A673 (cell line): Measurements from ENCODE around the gene POLE. TPM values are rescaled to one million over a fixed set of nuclear protein-coding genes. Genes with fewer than 3 reads are reported as not detected.

Experiments used
- BruUV-seq: library from RNA; stranded (reverse); fragments of 400-500 nt; replicated peaks from 2 replicates; lab custom pipeline; 2021; lab: Mats Ljungman, UMichigan
- CTCF ChIA-PET: fragments of 300-600 bp; sonication (Branson Sonifier 250); formaldehyde crosslinking; loops from one replicate; lab custom pipeline; 2022; ENCODE audit warnings: antibody characterized with exemption; lab: Charles Lee
- POLR2A ChIA-PET: fragments of 300-600 bp; sonication (Branson Sonifier 250); formaldehyde crosslinking; loops from one replicate; lab custom pipeline; 2022; ENCODE audit warnings: antibody characterized with exemption; ENCODE audit not compliant: low non-redundant PET; lab: Charles Lee
- DNase-seq: peaks from one replicate; pipeline ENCODE4 v3.0.0-alpha.2; 2015; ENCODE audit warnings: low spot score
- H3K27ac ChIP-seq: fragments of 200-600 bp; sonication (generic); 2 replicates; pipeline ENCODE4 v1.5.1; 2016; ENCODE audit warnings: mixed run types, low read depth, mild to moderate bottlenecking, mixed read lengths, antibody characterized with exemption, low read length; ENCODE audit not compliant: poor library complexity, severe bottlenecking
- H3K27me3 ChIP-seq: fragments of 200-600 bp; sonication (generic); replicated peaks from 2 replicates; pipeline ENCODE4 v1.6.1; 2017; ENCODE audit warnings: mixed run types, low read depth, mild to moderate bottlenecking, mixed read lengths, antibody characterized with exemption, low read length; ENCODE audit not compliant: insufficient read depth, poor library complexity
- H3K36me3 ChIP-seq: fragments of 200-600 bp; sonication (generic); 2 replicates; pipeline ENCODE4 v1.6.1; 2016; ENCODE audit warnings: mixed run types, mild to moderate bottlenecking, mixed read lengths, antibody characterized with exemption, low read length; ENCODE audit not compliant: insufficient read depth, poor library complexity, severe bottlenecking
- H3K4me1 ChIP-seq: fragments of 200-600 bp; sonication (generic); 2 replicates; pipeline ENCODE4 v1.6.1; 2017; ENCODE audit warnings: mixed run types, mild to moderate bottlenecking, mixed read lengths, antibody characterized with exemption, low read length; ENCODE audit not compliant: insufficient read depth, poor library complexity, severe bottlenecking
- H3K4me3 ChIP-seq: fragments of 200-600 bp; sonication (generic); 2 replicates; pipeline ENCODE4 v1.5.1; 2016; ENCODE audit warnings: low read depth, mixed run types, mild to moderate bottlenecking, mixed read lengths, low read length; ENCODE audit not compliant: poor library complexity, severe bottlenecking
- H3K9me3 ChIP-seq: fragments of 200-600 bp; sonication (generic); 2 replicates; pipeline ENCODE4 v1.6.1; 2016; ENCODE audit warnings: mixed run types, low read depth, mild to moderate bottlenecking, mixed read lengths, antibody characterized with exemption, low read length; ENCODE audit not compliant: poor library complexity, severe bottlenecking
- CTCF ChIP-seq: fragments of 300-800, 200-600 bp; sonication (generic); conservative IDR thresholded peaks from 2 replicates; pipeline ENCODE4 v1.5.1; 2017; ENCODE audit warnings: low read depth, mild to moderate bottlenecking, antibody characterized with exemption, low read length, moderate library complexity, mixed read lengths
- EZH2 ChIP-seq: fragments of 200-600 bp; sonication (generic); IDR thresholded peaks from 2 replicates; pipeline ENCODE4 v1.6.1; 2017; ENCODE audit warnings: borderline replicate concordance, low read depth, mild to moderate bottlenecking, mixed read lengths, antibody characterized with exemption, low read length; ENCODE audit not compliant: poor library complexity, severe bottlenecking
- intact Hi-C: fragments of 100-400 bp; cut with micrococcal nuclease; formaldehyde crosslinking; loops from one replicate; pipeline ENCODE4 v1.10.0; 2022; ENCODE audit not compliant: unreplicated experiment
- total RNA-seq: library from RNA; stranded (reverse); gene quantifications from 2 replicates; pipeline ENCODE4 v1.2.3, GENCODE V29; 2021

Gene POLE
- total RNA-seq, 1 experiment from 2014 or later = 239 TPM

GRCh38 chr12:132622437-132623071, 64.6 kb downstream of the POLE start:
- H3K27ac ChIP-seq = no peak overlapping the region
- H3K9me3 ChIP-seq = peaks cover under 1% of the 10 kb centered on the region
- ChIA-PET CTCF (no interaction called here), POLR2A (no interaction called here)
- H3K27me3 ChIP-seq = peaks cover 14% of the 10 kb centered on the region
- H3K36me3 ChIP-seq = peaks cover 29% of the 10 kb centered on the region
- no peak overlapping the region for H3K4me3 ChIP-seq
- intact Hi-C loops = no loop called here
- peaks cover 22% of the 10 kb centered on the region for H3K4me1 ChIP-seq
- DNase-seq = peak; percentile 47
- BruUV-seq = no TSS peak
- no peak for TF ChIP-seq CTCF
- TF ChIP-seq EZH2 = no peak

GRCh38 chr12:132621657-132622435, 65.3 kb downstream of the POLE start:
- no peak for TF ChIP-seq CTCF
- TF ChIP-seq EZH2 = no peak
- intact Hi-C loops = no loop called here
- no peak for DNase-seq
- ChIA-PET POLR2A (no interaction called here), CTCF (no interaction called here)
- peaks cover 22% of the 10 kb centered on the region for H3K4me1 ChIP-seq
- H3K27me3 ChIP-seq = peaks cover 21% of the 10 kb centered on the region
- H3K4me3 ChIP-seq = no peak overlapping the region
- BruUV-seq = no TSS peak
- peaks cover 8% of the 10 kb centered on the region for H3K9me3 ChIP-seq
- H3K36me3 ChIP-seq = peaks cover 29% of the 10 kb centered on the region
- H3K27ac ChIP-seq = no peak overlapping the region

- no TSS peak for BruUV-seq
- POLR2A ChIA-PET = no interaction called here
- Histone ChIP-seq H3K27me3 (peaks cover 28% of the 10 kb centered on the region), H3K4me3 (no peak overlapping the region), H3K27ac (no peak overlapping the region), H3K9me3 (peaks cover 11% of the 10 kb centered on the region), H3K4me1 (peaks cover 22% of the 10 kb centered on the region), H3K36me3 (peaks cover 23% of the 10 kb centered on the region)
- CTCF ChIA-PET = no interaction called here
- intact Hi-C loops = no loop called here
- no peak for DNase-seq
- TF ChIP-seq CTCF = no peak
- no peak for TF ChIP-seq EZH2
These were observed 66.1 kb downstream of the POLE start for GRCh38 chr12:132620899-132621656.
